Mesenchymal stem cell (in vitro differentiated cells and primary cell): ENCODE measurements around the gene OPCML.

Experiments used
- DNase-seq: peaks from one replicate; pipeline ENCODE4 v3.0.0-alpha.2; 2013
- H2AFZ ChIP-seq: one replicate; pipeline ENCODE4 v1.6.1; 2013; ENCODE audit warnings: low read depth, mild to moderate bottlenecking, control low read depth, inconsistent platforms, low read length, moderate library complexity
- H2AK5ac ChIP-seq: 2 replicates; pipeline ENCODE4 v1.6.1; 2013; ENCODE audit warnings: low read length, moderate library complexity, mild to moderate bottlenecking, inconsistent platforms; ENCODE audit not compliant: severe bottlenecking
- H2BK120ac ChIP-seq: one replicate; pipeline ENCODE4 v1.6.1; 2013; ENCODE audit warnings: low read depth, mild to moderate bottlenecking, inconsistent platforms, low read length, moderate library complexity
- H2BK12ac ChIP-seq, 2 experiments: one replicate each; pipeline ENCODE4 v1.6.1; 2013; ENCODE audit warnings: inconsistent platforms in 2 of 2, low read length in 2 of 2, mild to moderate bottlenecking in 2 of 2, moderate library complexity in 2 of 2, control low read depth in 1 of 2
- H2BK15ac ChIP-seq: one replicate; pipeline ENCODE4 v1.6.1; 2013; ENCODE audit warnings: mild to moderate bottlenecking, low read depth, inconsistent platforms; ENCODE audit not compliant: poor library complexity, severe bottlenecking
- H2BK5ac ChIP-seq: 2 replicates; pipeline ENCODE4 v1.6.1; 2013; ENCODE audit warnings: low read depth, mild to moderate bottlenecking, low read length, control low read depth, inconsistent platforms; ENCODE audit not compliant: poor library complexity, severe bottlenecking
- H3K14ac ChIP-seq, 2 experiments: one replicate each; pipeline ENCODE4 v1.6.1; 2013; ENCODE audit warnings: inconsistent platforms in 2 of 2, low read length in 2 of 2, control low read depth in 1 of 2, mild to moderate bottlenecking in 1 of 2, moderate library complexity in 1 of 2
- H3K18ac ChIP-seq, 2 experiments: one replicate each; pipeline ENCODE4 v1.6.1; 2013; ENCODE audit warnings: inconsistent platforms in 2 of 2, low read length in 2 of 2, control low read depth in 1 of 2, low read depth in 1 of 2, mild to moderate bottlenecking in 1 of 2
- H3K23ac ChIP-seq, 2 experiments: one replicate each; pipeline ENCODE4 v1.6.1; 2013; ENCODE audit warnings: inconsistent platforms in 2 of 2, low read length in 2 of 2, mild to moderate bottlenecking in 2 of 2, moderate library complexity in 2 of 2, control low read depth in 1 of 2
- H3K27ac ChIP-seq: 2 replicates; pipeline ENCODE4 v1.5.1; 2013; ENCODE audit warnings: mild to moderate bottlenecking, moderate library complexity, low read length, control low read depth, inconsistent platforms; ENCODE audit not compliant: poor library complexity, severe bottlenecking
- H3K27me3 ChIP-seq, 2 experiments: 2 replicates each; pipeline versions ENCODE4 v1.6.1 to v1.7.0; 2013; ENCODE audit warnings: low read length in 2 of 2, mild to moderate bottlenecking in 2 of 2, moderate library complexity in 2 of 2, control low read depth in 1 of 2, inconsistent platforms in 1 of 2; ENCODE audit not compliant: control insufficient read depth in 1 of 2, insufficient read depth in 1 of 2
- H3K36me3 ChIP-seq, 2 experiments: 2 replicates each; pipeline versions ENCODE4 v1.6.1 to v1.7.0; 2013; ENCODE audit warnings: low read length in 2 of 2, control low read depth in 1 of 2, inconsistent platforms in 1 of 2, low read depth in 1 of 2, mild to moderate bottlenecking in 1 of 2; ENCODE audit not compliant: insufficient read depth in 2 of 2, control insufficient read depth in 1 of 2
- H3K4ac ChIP-seq, 2 experiments: one replicate each; pipeline ENCODE4 v1.6.1; 2013; ENCODE audit warnings: inconsistent platforms in 2 of 2, low read length in 2 of 2, mild to moderate bottlenecking in 2 of 2, moderate library complexity in 2 of 2, control low read depth in 1 of 2, low read depth in 1 of 2
- H3K4me1 ChIP-seq: 2 replicates; pipeline ENCODE4 v1.6.1; 2013; ENCODE audit warnings: low read depth, low read length, control low read depth; ENCODE audit not compliant: control insufficient read depth, insufficient read depth
- H3K4me2 ChIP-seq: 2 replicates; pipeline ENCODE4 v1.6.1; 2013; ENCODE audit warnings: low read length, mild to moderate bottlenecking, inconsistent platforms; ENCODE audit not compliant: poor library complexity, severe bottlenecking
- H3K4me3 ChIP-seq, 2 experiments: 2 replicates each; pipeline versions ENCODE4 v1.5.1 to v1.7.0; 2013; ENCODE audit warnings: low read length in 2 of 2, mild to moderate bottlenecking in 2 of 2, control low read depth in 1 of 2, low read depth in 1 of 2; ENCODE audit not compliant: insufficient read depth in 1 of 2
- H3K79me1 ChIP-seq: replicated peaks from 2 replicates; pipeline ENCODE4 v1.6.1; 2013; ENCODE audit warnings: mild to moderate bottlenecking, control low read depth, low read length, inconsistent platforms; ENCODE audit not compliant: poor library complexity, severe bottlenecking
- H3K9ac ChIP-seq: 2 replicates; pipeline ENCODE4 v1.7.0; 2013; ENCODE audit warnings: mild to moderate bottlenecking, low read length, moderate library complexity
- H3K9me3 ChIP-seq: 2 replicates; pipeline ENCODE4 v1.7.0; 2013; ENCODE audit warnings: mild to moderate bottlenecking, low read length; ENCODE audit not compliant: control insufficient read depth
- H4K8ac ChIP-seq: one replicate; pipeline ENCODE4 v1.6.1; 2013; ENCODE audit warnings: inconsistent platforms, mild to moderate bottlenecking, low read length, moderate library complexity
- H4K91ac ChIP-seq: one replicate; pipeline ENCODE4 v1.6.1; 2013; ENCODE audit warnings: mild to moderate bottlenecking, low read length, inconsistent platforms
- WGBS: methylation state at CpG from one replicate; pipeline ENCODE4 v1.1.7; 2013; ENCODE audit warnings: mixed read lengths; 5-methylcytosine and 5-hydroxymethylcytosine counted together

Gene OPCML

GRCh38 chr11:133181066-133181465 lies 351.2 kb downstream of the OPCML start:
- no peak overlapping the region for H2BK5ac ChIP-seq
- no peak overlapping the region for H3K4me3 ChIP-seq
- no peaks in the 10 kb centered on the region for H3K36me3 ChIP-seq
- no peak overlapping the region for H3K4me2 ChIP-seq
- H3K23ac ChIP-seq: no peak overlapping the region
- H3K4ac ChIP-seq: no peak overlapping the region
- H2BK120ac ChIP-seq: no peak overlapping the region
- WGBS: 89% methylated on average over 6 of the region's 10 CpGs
- no peak overlapping the region for H3K14ac ChIP-seq
- H2AFZ ChIP-seq: no peak overlapping the region
- H4K8ac ChIP-seq: no peak overlapping the region
- H2AK5ac ChIP-seq: no peak overlapping the region
- no peak overlapping the region for H3K27ac ChIP-seq
- H2BK15ac ChIP-seq: no peak overlapping the region
- H4K91ac ChIP-seq: no peak overlapping the region
- H3K79me1 ChIP-seq: no peaks in the 10 kb centered on the region
- no peaks in the 10 kb centered on the region for H3K9me3 ChIP-seq
- H3K4me1 ChIP-seq: no peaks in the 10 kb centered on the region
- H3K27me3 ChIP-seq: peaks cover 0 to 3% of the 10 kb centered on the region in 2 experiments
- no peak for DNase-seq
- H3K18ac ChIP-seq: no peak overlapping the region
- no peak overlapping the region for H2BK12ac ChIP-seq
- no peak overlapping the region for H3K9ac ChIP-seq

DNA sequence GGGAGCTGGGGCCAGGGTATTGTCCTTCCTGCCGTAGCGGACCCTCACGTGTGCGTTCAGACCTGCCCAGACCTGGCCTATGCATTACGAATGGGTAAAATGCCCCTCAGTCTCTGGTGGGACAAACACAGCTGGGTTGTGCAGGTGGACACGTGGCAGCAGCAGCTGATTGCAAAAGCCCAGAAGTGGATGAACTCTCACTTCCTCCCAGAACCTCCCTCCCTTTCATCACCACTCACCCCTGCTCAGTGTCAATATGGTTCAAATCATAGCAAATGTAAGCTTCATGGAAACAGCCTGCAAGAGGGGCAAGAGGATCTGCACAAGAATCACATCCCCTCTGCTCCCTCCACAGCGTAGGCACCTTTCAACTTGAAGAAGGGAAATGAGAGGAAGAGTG lies 352.1 kb downstream of the OPCML start:
- Histone ChIP-seq H3K27me3 (peaks cover 0 to 3% of the 10 kb centered on the region in 2 experiments), H3K4ac (no peak overlapping the region), H2BK5ac (no peak overlapping the region), H2BK12ac (no peak overlapping the region), H3K14ac (no peak overlapping the region), H3K79me1 (no peaks in the 10 kb centered on the region), H2BK15ac (no peak overlapping the region), H3K23ac (no peak overlapping the region), H3K4me2 (no peak overlapping the region), H3K9me3 (no peaks in the 10 kb centered on the region), H3K4me3 (no peak overlapping the region), H2AFZ (no peak overlapping the region), H3K36me3 (no peaks in the 10 kb centered on the region), H3K4me1 (no peaks in the 10 kb centered on the region), H2BK120ac (no peak overlapping the region), H4K91ac (no peak overlapping the region), H4K8ac (no peak overlapping the region), H3K9ac (no peak overlapping the region), H3K27ac (no peak overlapping the region), H3K18ac (no peak overlapping the region), H2AK5ac (no peak overlapping the region)
- DNase-seq: no peak
- 90% methylated on average over 7 of the region's 7 CpGs for WGBS

DNA sequence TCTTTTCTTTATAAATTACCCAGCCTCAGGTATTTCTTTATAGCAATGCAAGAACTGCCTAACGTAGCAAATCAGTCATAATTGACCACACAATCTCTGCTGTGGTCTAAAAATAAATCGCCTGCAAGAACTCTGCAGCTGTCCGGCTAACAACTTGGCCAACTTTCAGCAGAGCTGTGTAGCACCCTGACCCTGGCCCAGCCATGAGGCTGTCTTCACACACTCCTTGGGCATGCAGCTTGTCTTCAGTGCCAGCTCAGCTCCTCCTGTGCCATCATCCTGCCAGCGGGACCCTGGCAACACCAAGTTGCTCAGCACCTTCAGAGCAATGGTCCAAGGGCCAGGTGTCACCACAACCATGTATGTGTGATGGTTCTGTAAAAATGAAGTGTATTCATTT lies 355.6 kb downstream of the OPCML start:
- no peak overlapping the region for H3K4ac ChIP-seq

GRCh38 chr11:133175103-133175502 lies 357.2 kb downstream of the OPCML start:
- Histone ChIP-seq H3K4me1 (no peaks in the 10 kb centered on the region), H3K4me3 (no peak overlapping the region), H3K4me2 (no peak overlapping the region), H3K27ac (no peak overlapping the region), H3K27me3 (no peaks in the 10 kb centered on the region), H2BK5ac (no peak overlapping the region), H2BK12ac (no peak overlapping the region), H3K9ac (no peak overlapping the region), H3K23ac (no peak overlapping the region), H3K4ac (no peak overlapping the region), H4K8ac (no peak overlapping the region), H3K14ac (no peak overlapping the region), H2BK120ac (no peak overlapping the region), H3K18ac (no peak overlapping the region), H3K36me3 (no peaks in the 10 kb centered on the region), H4K91ac (no peak overlapping the region), H2AFZ (no peak overlapping the region), H3K9me3 (no peaks in the 10 kb centered on the region), H2AK5ac (no peak overlapping the region), H2BK15ac (no peak overlapping the region), H3K79me1 (no peaks in the 10 kb centered on the region)
- WGBS: no CpG with 5 or more reads among the region's 2 CpGs
- DNase-seq: no peak

More for the DNA sequence above, 355.6 kb downstream of the OPCML start:
- Histone ChIP-seq H3K14ac (no peak overlapping the region), H3K4me2 (no peak overlapping the region), H3K79me1 (no peaks in the 10 kb centered on the region), H3K27me3 (peaks cover 0 to 2% of the 10 kb centered on the region in 2 experiments), H2BK120ac (no peak overlapping the region), H2AFZ (no peak overlapping the region), H3K9ac (no peak overlapping the region), H4K91ac (no peak overlapping the region), H3K23ac (no peak overlapping the region), H3K27ac (no peak overlapping the region), H3K4me3 (no peak overlapping the region), H3K4me1 (no peaks in the 10 kb centered on the region), H4K8ac (no peak overlapping the region), H3K36me3 (no peaks in the 10 kb centered on the region), H2BK5ac (no peak overlapping the region), H3K9me3 (no peaks in the 10 kb centered on the region), H2AK5ac (no peak overlapping the region), H2BK12ac (no peak overlapping the region), H3K18ac (no peak overlapping the region), H2BK15ac (no peak overlapping the region)
- WGBS: 71% methylated on average over 4 of the region's 4 CpGs
- DNase-seq: no peak
